IMR-90 (cell line): ENCODE results near the gene UVSSA. TPM values are rescaled to one million over a fixed set of nuclear protein-coding genes. Genes with fewer than 3 reads are reported as not detected.
A peak's percentile ranks its signal among the peaks of the same experiment; 100 is the strongest.
"Not testable (repeated sequence)": the region's sequence is repeated elsewhere in the genome, so short reads cannot be mapped to it uniquely, and the experiment has no call there.

ENCODE experiments used
- ATAC-seq: fragments of 200-7000 bp; cut with Tn5 transposase; 2 replicates; pipeline ENCODE4 v1.9.1; 2020; ENCODE audit warnings: low read depth, mild to moderate bottlenecking, moderate library complexity
- BruUV-seq: library from RNA; stranded (reverse); fragments of 400-500 nt; replicated peaks from 2 replicates; lab custom pipeline; 2021; lab: Mats Ljungman, UMichigan
- CTCF ChIA-PET: fragments of 300-600 bp; formaldehyde crosslinking; extraction: SDS; loops from one replicate; lab custom pipeline; 2021; ENCODE audit warnings: antibody characterized with exemption; lab: Yijun Ruan, JAX
- POLR2A ChIA-PET: fragments of 300-600 bp; sonication (Branson Sonifier 250); formaldehyde crosslinking; loops from one replicate; lab custom pipeline; 2022; ENCODE audit warnings: antibody characterized with exemption; ENCODE audit not compliant: unreplicated experiment; lab: Charles Lee
- DNase-seq: peaks from one replicate; pipeline ENCODE4 v3.0.0; 2013
- H2AFZ ChIP-seq: replicated peaks from 2 replicates; pipeline ENCODE3; 2013; ENCODE audit warnings: low read length, mild to moderate bottlenecking; ENCODE audit not compliant: poor library complexity
- H2AK5ac ChIP-seq: 2 replicates; pipeline ENCODE4 v1.6.1; 2013; ENCODE audit warnings: low read depth, low read length, inconsistent platforms
- H2AK9ac ChIP-seq: replicated peaks from 2 replicates; pipeline ENCODE3; 2013; ENCODE audit warnings: mild to moderate bottlenecking, low read depth, low read length, moderate library complexity; ENCODE audit not compliant: poor library complexity
- H2BK120ac ChIP-seq: 2 replicates; pipeline ENCODE4 v1.6.1; 2013; ENCODE audit warnings: low read depth, low read length, inconsistent platforms
- H2BK15ac ChIP-seq: 3 replicates; pipeline ENCODE4 v1.6.1; 2013; ENCODE audit warnings: low read depth, low read length, inconsistent platforms
- H2BK20ac ChIP-seq: 2 replicates; pipeline ENCODE4 v1.6.1; 2013; ENCODE audit warnings: low read depth, mild to moderate bottlenecking, inconsistent platforms, low read length, moderate library complexity
- H2BK5ac ChIP-seq: 2 replicates; pipeline ENCODE4 v1.6.1; 2013; ENCODE audit warnings: mild to moderate bottlenecking, low read depth, low read length, inconsistent platforms; ENCODE audit not compliant: poor library complexity, severe bottlenecking
- H3K14ac ChIP-seq: replicated peaks from 2 replicates; pipeline ENCODE4 v1.6.1; 2013; ENCODE audit warnings: low read depth, low read length, inconsistent platforms
- H3K18ac ChIP-seq: 2 replicates; pipeline ENCODE4 v1.6.1; 2013; ENCODE audit warnings: low read depth, low read length, control low read depth
- H3K23ac ChIP-seq: 2 replicates; pipeline ENCODE4 v1.6.1; 2013; ENCODE audit warnings: low read depth, low read length, inconsistent platforms
- H3K27ac ChIP-seq: 2 replicates; pipeline ENCODE4 v1.5.1; 2013; ENCODE audit warnings: mild to moderate bottlenecking, control low read depth, low read length; ENCODE audit not compliant: insufficient read depth
- H3K27me3 ChIP-seq: 2 replicates; pipeline ENCODE4 v1.6.1; 2013; ENCODE audit warnings: low read length; ENCODE audit not compliant: control insufficient read depth, insufficient read depth
- H3K36me3 ChIP-seq: 2 replicates; pipeline ENCODE4 v1.6.1; 2013; ENCODE audit warnings: low read length, mixed read lengths; ENCODE audit not compliant: control insufficient read depth, insufficient read depth
- H3K4ac ChIP-seq: 2 replicates; pipeline ENCODE4 v1.6.1; 2013; ENCODE audit warnings: low read depth, low read length, inconsistent platforms
- H3K4me1 ChIP-seq: 2 replicates; pipeline ENCODE4 v1.6.1; 2013; ENCODE audit warnings: low read length, mixed read lengths; ENCODE audit not compliant: control insufficient read depth, insufficient read depth
- H3K4me2 ChIP-seq: 2 replicates; pipeline ENCODE4 v1.6.1; 2013; ENCODE audit warnings: low read depth, mild to moderate bottlenecking, control low read depth, low read length, moderate library complexity
- H3K4me3 ChIP-seq: 2 replicates; pipeline ENCODE4 v1.5.1; 2013; ENCODE audit warnings: low read depth, mild to moderate bottlenecking, control low read depth, low read length, moderate library complexity; ENCODE audit not compliant: insufficient read depth
- H3K56ac ChIP-seq: 2 replicates; pipeline ENCODE4 v1.6.1; 2013; ENCODE audit warnings: low read length, inconsistent platforms; ENCODE audit not compliant: insufficient read depth; ENCODE audit errors: extremely low read depth
- H3K79me1 ChIP-seq, 2 experiments: 2 replicates each; pipeline ENCODE4 v1.6.1; 2013; ENCODE audit warnings: low read length in 2 of 2, inconsistent platforms in 1 of 2, low read depth in 1 of 2
- H3K9ac ChIP-seq: 2 replicates; pipeline ENCODE4 v1.6.1; 2013; ENCODE audit warnings: low read depth, low read length, control low read depth
- H3K9me1 ChIP-seq: 2 replicates; pipeline ENCODE4 v1.6.1; 2013; ENCODE audit warnings: low read length, inconsistent platforms; ENCODE audit not compliant: insufficient read depth
- H3K9me3 ChIP-seq: 2 replicates; pipeline ENCODE4 v1.6.1; 2013; ENCODE audit warnings: low read length; ENCODE audit not compliant: control insufficient read depth, insufficient read depth
- H4K20me1 ChIP-seq: 2 replicates; pipeline ENCODE4 v1.6.1; 2013; ENCODE audit warnings: low read length, inconsistent platforms; ENCODE audit not compliant: insufficient read depth
- H4K5ac ChIP-seq: 2 replicates; pipeline ENCODE4 v1.6.1; 2013; ENCODE audit warnings: mild to moderate bottlenecking, low read depth, low read length, control low read depth
- H4K8ac ChIP-seq, 2 experiments: 2 replicates each; pipeline ENCODE4 v1.6.1; 2013; ENCODE audit warnings: low read depth in 2 of 2, low read length in 2 of 2, control low read depth in 1 of 2, inconsistent platforms in 1 of 2
- H4K91ac ChIP-seq: 2 replicates; pipeline ENCODE4 v1.6.1; 2013; ENCODE audit warnings: low read depth, low read length, inconsistent platforms; ENCODE audit not compliant: insufficient read depth
- CEBPB ChIP-seq: IDR thresholded peaks from 2 replicates; pipeline ENCODE4 v1.6.1; 2012; ENCODE audit warnings: low read depth, low read length, improper control_type of control experiment
- WGBS, 2 experiments: methylation state at CpG; one replicate each; pipeline versions ENCODE4 v1.1.5 to v1.1.7; 2013; ENCODE audit warnings: missing lambda C conversion rate in 2 of 2; ENCODE audit not compliant: insufficient read length in 1 of 2; ENCODE audit errors: extremely low coverage in 2 of 2; 5-methylcytosine and 5-hydroxymethylcytosine counted together
- dilution Hi-C: fragments of 300-500 bp; cut with HindIII; formaldehyde crosslinking; loops from one replicate; pipeline ENCODE4 v1.14.3; 2018; ENCODE audit warnings: low sequenced_read_pairs; ENCODE audit not compliant: unreplicated experiment
- in situ Hi-C: fragments of 300-500 bp; cut with MboI; formaldehyde crosslinking; loops from 3 replicates; pipeline ENCODE4 v1.14.3; 2019; ENCODE audit warnings: low sequenced_read_pairs, inconsistent platforms, mixed read lengths
- intact Hi-C: fragments of 100-400 bp; cut with micrococcal nuclease; formaldehyde crosslinking; loops from 2 replicates; pipeline ENCODE4 v1.10.0; 2022
- polyA plus RNA-seq, 3 experiments: library from polyadenylated mRNA; depleted of rRNA; stranded (reverse); fragments of >200 nt; gene quantifications; 2 replicates each; pipeline ENCODE4 v1.2.3, GENCODE V29; 2012; ENCODE audit warnings: low replicate concordance in 1 of 3
- total RNA-seq: library from RNA; depleted of rRNA; stranded (reverse); fragments of >200 nt; gene quantifications from 2 replicates; pipeline ENCODE4 v1.2.3, GENCODE V29; 2012

The UVSSA gene
- total and polyA plus RNA-seq, 2 of the 4 experiments (the other 2 are of a cell fraction) = 1.4 to 8.4 TPM

DNA sequence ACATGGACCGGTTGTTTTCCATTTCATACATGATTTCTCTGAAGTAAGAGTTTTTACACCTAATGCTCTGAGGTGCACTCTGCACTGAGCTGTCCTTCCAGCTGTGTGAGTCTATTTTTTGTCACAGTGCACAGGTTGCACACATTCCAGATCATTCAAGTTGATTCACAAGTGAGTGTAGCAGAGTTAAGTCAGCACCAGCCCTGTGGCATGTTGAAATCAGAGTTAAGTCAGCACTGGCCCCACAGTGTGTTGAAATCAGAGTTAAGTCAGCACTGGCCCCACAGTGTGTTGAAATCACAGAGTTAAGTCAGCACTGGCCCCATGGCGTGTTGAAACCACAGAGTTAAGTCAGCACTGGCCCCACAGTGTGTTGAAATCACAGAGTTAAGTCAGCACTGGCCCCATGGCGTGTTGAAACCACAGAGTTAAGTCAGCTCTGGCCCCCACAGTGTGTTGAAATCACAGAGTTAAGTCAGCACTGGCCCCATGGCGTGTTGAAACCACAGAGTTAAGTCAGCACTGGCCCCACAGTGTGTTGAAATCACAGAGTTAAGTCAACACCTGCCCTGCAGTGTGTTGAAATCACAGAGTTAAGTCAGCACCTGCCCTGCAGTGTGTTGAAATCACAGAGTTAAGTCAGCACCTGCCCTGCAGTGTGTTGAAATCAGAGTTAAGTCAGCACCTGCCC lies 11.7 kb upstream of the UVSSA start:
- H2BK15ac ChIP-seq, intact Hi-C loops, H3K9me1 ChIP-seq, H4K5ac ChIP-seq, H3K14ac ChIP-seq, H2BK20ac ChIP-seq, H3K4me1 ChIP-seq, H3K27me3 ChIP-seq, H2AK9ac ChIP-seq, H3K4me2 ChIP-seq, H2BK5ac ChIP-seq, BruUV-seq, H3K27ac ChIP-seq, ATAC-seq, H3K4me3 ChIP-seq, H3K9ac ChIP-seq, H3K4ac ChIP-seq, POLR2A ChIA-PET, H2AK5ac ChIP-seq, H4K91ac ChIP-seq, H2BK120ac ChIP-seq, H3K23ac ChIP-seq, CTCF ChIA-PET, in situ Hi-C loops, dilution Hi-C loops, H3K18ac ChIP-seq, H2AFZ ChIP-seq, H4K8ac ChIP-seq, H3K56ac ChIP-seq: not testable (repeated sequence)
- peaks cover 13% of the 10 kb centered on the region for H4K20me1 ChIP-seq
- peak; percentile 25 for DNase-seq
- H3K79me1 ChIP-seq = peaks cover 21 to 50% of the 10 kb centered on the region in 2 experiments
- peaks cover 75% of the 10 kb centered on the region for H3K36me3 ChIP-seq
- no CpG with 5 or more reads among the region's 4 CpGs for WGBS, 2 experiments
- H3K9me3 ChIP-seq = peaks cover 13% of the 10 kb centered on the region; the same call in 1 of the 2 replicates
- TF ChIP-seq CEBPB = peak; percentile 1; the same call in 1 of the 2 replicates
